A549 (cell line): ENCODE results near the gene SPPL2A. TPM values are rescaled to one million over a fixed set of nuclear protein-coding genes. Genes with fewer than 3 reads are reported as not detected.
A peak's percentile ranks its signal among the peaks of the same experiment; 100 is the strongest.

Experiments used
- ATOH8 ChIP-seq: fragments of 250-450 bp; sonication (Bioruptor Pico); IDR thresholded peaks from 2 replicates; pipeline ENCODE4 v1.5.0; 2020; ENCODE audit warnings: low read depth, mild to moderate bottlenecking, moderate library complexity
- CBX8 ChIP-seq: fragments of 200-600 bp; sonication (generic); IDR thresholded peaks from 2 replicates; pipeline ENCODE4 v1.6.1; 2016
- CHD2 ChIP-seq: fragments of 150-350 bp; IDR thresholded peaks from 2 replicates; pipeline ENCODE4 v1.6.1; 2014; ENCODE audit warnings: low read length; ENCODE audit not compliant: partially characterized antibody
- CHD4 ChIP-seq: fragments of 200-600 bp; sonication (generic); IDR thresholded peaks from 2 replicates; pipeline ENCODE4 v1.6.1; 2016; ENCODE audit warnings: antibody characterized with exemption, mild to moderate bottlenecking, borderline replicate concordance
- CTCF ChIP-seq: fragments of >200 bp; sonication (Bioruptor Twin); formaldehyde crosslinking; IDR thresholded peaks from 3 replicates; pipeline ENCODE4 v1.5.1; 2016
- EHF ChIP-seq: fragments of 250-450 bp; sonication (Bioruptor Pico); IDR thresholded peaks from 2 replicates; pipeline ENCODE4 v1.5.0; 2020; ENCODE audit warnings: mild to moderate bottlenecking
- EHMT2 ChIP-seq: fragments of 200-600 bp; sonication (generic); IDR thresholded peaks from 2 replicates; pipeline ENCODE4 v1.6.1; 2016; ENCODE audit warnings: antibody characterized with exemption, low read depth, mild to moderate bottlenecking, moderate library complexity
- FOSL2 ChIP-seq, 2 experiments: fragments of 450-650 bp in 1 of 2; fragments of >200 bp in 1 of 2; sonication (Bioruptor Twin) in 1 of 2; formaldehyde crosslinking; IDR thresholded peaks; 2 replicates each; pipeline versions ENCODE4 v1.5.0 to v1.6.1; 2016 to 2020; ENCODE audit warnings: mild to moderate bottlenecking in 1 of 2, moderate library complexity in 1 of 2
- FOXS1 ChIP-seq: fragments of 250-450 bp; sonication (Bioruptor Pico); IDR thresholded peaks from 2 replicates; pipeline ENCODE4 v1.5.0; 2020; ENCODE audit warnings: mild to moderate bottlenecking, moderate library complexity
- HDAC2 ChIP-seq: fragments of 200-600 bp; sonication (generic); IDR thresholded peaks from 2 replicates; pipeline ENCODE4 v1.6.1; 2016
- HOXB5 ChIP-seq: fragments of 250-450 bp; sonication (Bioruptor Pico); IDR thresholded peaks from 2 replicates; pipeline ENCODE4 v1.5.0; 2020; ENCODE audit warnings: mild to moderate bottlenecking, moderate library complexity
- JUN ChIP-seq, 2 experiments: fragments of >200 bp; sonication (Bioruptor Twin); formaldehyde crosslinking; IDR thresholded peaks; 2 replicates in 1 of 2; 3 replicates in 1 of 2; pipeline ENCODE4 v1.6.1; 2016 to 2017
- JUNB ChIP-seq: fragments of >200 bp; sonication (Bioruptor Twin); formaldehyde crosslinking; IDR thresholded peaks from 2 replicates; pipeline ENCODE4 v1.6.1; 2016
- KDM1A ChIP-seq: fragments of 200-600 bp; sonication (generic); IDR thresholded peaks from 2 replicates; pipeline ENCODE4 v1.6.1; 2016; ENCODE audit warnings: low read depth, mild to moderate bottlenecking
- MAFK ChIP-seq: fragments of 450-650 bp; IDR thresholded peaks from 2 replicates; pipeline ENCODE4 v1.6.1; 2014; ENCODE audit not compliant: partially characterized antibody
- MAX ChIP-seq: IDR thresholded peaks from 2 replicates; pipeline ENCODE4 v1.6.1; 2012
- MAZ ChIP-seq: fragments of 150-350 bp; IDR thresholded peaks from 2 replicates; pipeline ENCODE4 v1.6.1; 2014; ENCODE audit warnings: antibody characterized with exemption, low read depth, low read length, borderline replicate concordance
- NFE2L2 ChIP-seq: fragments of 150-350 bp; conservative IDR thresholded peaks from 2 replicates; pipeline ENCODE4 v1.6.1; 2014; ENCODE audit warnings: low read length
- PBX3 ChIP-seq: IDR thresholded peaks from 2 replicates; pipeline ENCODE4 v1.6.1; 2012
- POLR2A ChIP-seq: IDR thresholded peaks from 2 replicates; pipeline ENCODE4 v1.6.1; 2012; ENCODE audit warnings: mild to moderate bottlenecking, low read length
- POLR2AphosphoS2 ChIP-seq: conservative IDR thresholded peaks from 2 replicates; pipeline ENCODE4 v1.6.1; 2012; ENCODE audit warnings: low read length, improper control_type of control experiment, inconsistent platforms
- RAD21 ChIP-seq, 2 experiments: fragments of >200 bp in 1 of 2; sonication (Bioruptor Twin) in 1 of 2; formaldehyde crosslinking in 1 of 2; IDR thresholded peaks in 1 of 2; conservative IDR thresholded peaks in 1 of 2; 2 replicates in 1 of 2; 3 replicates in 1 of 2; pipeline ENCODE4 v1.6.1; 2012 to 2018; ENCODE audit warnings: inconsistent platforms in 1 of 2
- RCOR1 ChIP-seq: fragments of 150-350 bp; IDR thresholded peaks from 2 replicates; pipeline ENCODE4 v1.6.1; 2014; ENCODE audit warnings: antibody characterized with exemption, low read length, low read depth
- RFX5 ChIP-seq: fragments of 450-650 bp; IDR thresholded peaks from 2 replicates; pipeline ENCODE4 v1.7.1; 2014; ENCODE audit warnings: antibody characterized with exemption, mild to moderate bottlenecking, moderate library complexity
- SMC3 ChIP-seq: fragments of >200 bp; sonication (Bioruptor Twin); formaldehyde crosslinking; IDR thresholded peaks from 3 replicates; pipeline ENCODE4 v1.6.1; 2018; ENCODE audit warnings: inconsistent platforms
- SREBF2 ChIP-seq: fragments of 450-650 bp; IDR thresholded peaks from 2 replicates; pipeline ENCODE4 v1.6.1; 2014; ENCODE audit warnings: mild to moderate bottlenecking, moderate library complexity
- TFCP2L1 ChIP-seq: fragments of 250-450 bp; sonication (Bioruptor Pico); IDR thresholded peaks from 2 replicates; pipeline ENCODE4 v1.5.0; 2021; ENCODE audit warnings: mild to moderate bottlenecking
- USF2 ChIP-seq: fragments of 450-650 bp; IDR thresholded peaks from 2 replicates; pipeline ENCODE4 v1.6.1; 2014; ENCODE audit warnings: antibody characterized with exemption
- ZSCAN20 ChIP-seq: fragments of 250-450 bp; sonication (Bioruptor Pico); IDR thresholded peaks from 2 replicates; pipeline ENCODE4 v1.8.0; 2022; ENCODE audit warnings: mild to moderate bottlenecking, moderate library complexity
- polyA plus RNA-seq, 4 experiments: library from polyadenylated mRNA; depleted of rRNA in 3 of 4; stranded (reverse); fragments of >200 nt; fragmentation: RNase III in 1 of 4; extraction: RNeasy Plus Mini Kit Qiagen cat#74134 plus additional on column Dnase treatment in 1 of 4; gene quantifications; 2 replicates in 3 of 4; 3 replicates in 1 of 4; pipeline ENCODE4 v1.2.3, GENCODE V29; 2011 to 2017

Gene SPPL2A
- polyA plus RNA-seq, 2 of the 4 experiments (the other 2 are of a cell fraction): 87.7 to 138 TPM

- no peak for TF ChIP-seq USF2
- no peak for TF ChIP-seq KDM1A
- TF ChIP-seq ATOH8 (CRISPR knock-in tag): no peak
- peak; percentile 60 for TF ChIP-seq MAX
- no peak for TF ChIP-seq EHF (CRISPR knock-in tag)
- peak; percentile 96 to 99 for TF ChIP-seq JUN (IDR thresholded peaks at IDR 0.05)
- TF ChIP-seq PBX3: peak; percentile 70; the same call in 1 of the 2 replicates
- no peak for TF ChIP-seq CBX8
- TF ChIP-seq POLR2AphosphoS2: no peak
- 0 out of 2 replicates have a peak, but pooled peaks have one; percentile 40 for TF ChIP-seq HOXB5 (CRISPR knock-in tag)
- TF ChIP-seq CHD4: no peak
- TF ChIP-seq POLR2A: peak; percentile 96
- no peak for TF ChIP-seq SREBF2
- TF ChIP-seq RCOR1: no peak
- no peak for TF ChIP-seq MAFK
- no peak for TF ChIP-seq RFX5
- peak; percentile 65; the same call in 1 of the 2 replicates for TF ChIP-seq MAZ
- no peak for TF ChIP-seq JUNB
- no peak; the same call in 2 of the 3 replicates for TF ChIP-seq SMC3
- no peak for TF ChIP-seq NFE2L2
- no peak for TF ChIP-seq HDAC2
- TF ChIP-seq FOSL2 (IDR thresholded peaks at IDR 0.05): no peak
- peak; percentile 44 for TF ChIP-seq FOSL2 (CRISPR knock-in tag; IDR thresholded peaks at IDR 0.05)
- TF ChIP-seq FOXS1 (CRISPR knock-in tag): no peak
- TF ChIP-seq CHD2: no peak
- no peak for TF ChIP-seq CTCF
- TF ChIP-seq ZSCAN20 (CRISPR knock-in tag): no peak
- no peak; the same call in 1 of the 2 replicates for TF ChIP-seq TFCP2L1
- TF ChIP-seq RAD21 (conservative IDR thresholded peaks at IDR 0.05 in 1 of 2, IDR thresholded peaks at IDR 0.05 in 1 of 2): peak in 1 of 2 experiments; percentile 23; a peak in 2 of 5 replicates
- TF ChIP-seq EHMT2: no peak
These were observed at the start of gene SPPL2A (continued) for GRCh38 chr15:50765195-50765967.
